ENCODE measurements around the gene SSR1.

DNA sequence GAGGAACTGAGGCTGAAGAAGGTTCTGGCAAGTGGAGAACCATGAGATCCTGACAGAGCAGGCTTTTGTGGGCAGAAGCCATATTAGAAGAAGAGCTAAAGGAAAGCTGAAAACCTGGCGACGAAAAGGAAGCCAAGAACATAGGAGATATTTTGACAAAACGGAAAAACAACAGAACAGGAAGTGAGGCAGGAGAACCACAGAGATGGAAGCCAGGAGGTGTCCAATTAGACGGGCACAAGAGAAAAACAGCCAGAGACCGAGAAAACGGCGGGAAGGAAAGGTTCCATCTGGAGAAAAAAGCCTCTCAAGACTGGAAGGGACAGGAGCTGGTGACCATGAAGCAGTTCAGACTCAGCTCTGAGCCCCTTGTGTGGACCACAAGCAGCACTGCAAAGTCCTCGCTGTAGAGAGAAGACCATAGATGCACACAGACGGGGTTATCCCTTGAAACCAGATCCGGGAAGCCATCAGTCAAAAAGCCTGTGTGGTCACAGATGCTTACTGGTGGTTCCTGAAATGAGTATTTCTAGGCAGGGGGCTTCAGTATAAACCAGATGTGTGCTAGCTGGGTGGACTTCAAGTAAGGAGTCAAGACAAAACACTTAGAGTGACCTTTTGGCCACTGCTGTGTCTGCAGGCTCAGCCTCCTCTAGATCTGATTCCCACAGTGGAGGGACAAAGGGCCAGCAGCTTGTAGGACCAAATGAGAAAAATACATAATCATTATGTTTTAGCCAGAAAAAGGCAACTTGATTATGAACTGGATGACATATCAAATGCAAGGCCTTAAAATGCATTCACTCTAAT lies 30.7 kb downstream of the SSR1 start:
- TF ChIP-seq EZH2phosphoT487 (IDR thresholded peaks at IDR 0.05) = no peak
- TF ChIP-seq, protein P1, sequence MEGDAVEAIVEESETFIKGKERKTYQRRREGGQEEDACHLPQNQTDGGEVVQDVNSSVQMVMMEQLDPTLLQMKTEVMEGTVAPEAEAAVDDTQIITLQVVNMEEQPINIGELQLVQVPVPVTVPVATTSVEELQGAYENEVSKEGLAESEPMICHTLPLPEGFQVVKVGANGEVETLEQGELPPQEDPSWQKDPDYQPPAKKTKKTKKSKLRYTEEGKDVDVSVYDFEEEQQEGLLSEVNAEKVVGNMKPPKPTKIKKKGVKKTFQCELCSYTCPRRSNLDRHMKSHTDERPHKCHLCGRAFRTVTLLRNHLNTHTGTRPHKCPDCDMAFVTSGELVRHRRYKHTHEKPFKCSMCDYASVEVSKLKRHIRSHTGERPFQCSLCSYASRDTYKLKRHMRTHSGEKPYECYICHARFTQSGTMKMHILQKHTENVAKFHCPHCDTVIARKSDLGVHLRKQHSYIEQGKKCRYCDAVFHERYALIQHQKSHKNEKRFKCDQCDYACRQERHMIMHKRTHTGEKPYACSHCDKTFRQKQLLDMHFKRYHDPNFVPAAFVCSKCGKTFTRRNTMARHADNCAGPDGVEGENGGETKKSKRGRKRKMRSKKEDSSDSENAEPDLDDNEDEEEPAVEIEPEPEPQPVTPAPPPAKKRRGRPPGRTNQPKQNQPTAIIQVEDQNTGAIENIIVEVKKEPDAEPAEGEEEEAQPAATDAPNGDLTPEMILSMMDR (IDR thresholded peaks at IDR 0.05) = no peak
